Measurements from ENCODE around the gene YWHAQ. TPM values are rescaled to one million over a fixed set of nuclear protein-coding genes. Genes with fewer than 3 reads are reported as not detected.
A peak's percentile ranks its signal among the peaks of the same experiment; 100 is the strongest.

YWHAQ gene
- total RNA-seq, 1 donor from 2014 or later, result 191 TPM

GRCh38 chr2:9631878-9632700, 1.3 kb upstream of the YWHAQ start:
- no peak for DNase-seq
- TF ChIP-seq, protein P1, sequence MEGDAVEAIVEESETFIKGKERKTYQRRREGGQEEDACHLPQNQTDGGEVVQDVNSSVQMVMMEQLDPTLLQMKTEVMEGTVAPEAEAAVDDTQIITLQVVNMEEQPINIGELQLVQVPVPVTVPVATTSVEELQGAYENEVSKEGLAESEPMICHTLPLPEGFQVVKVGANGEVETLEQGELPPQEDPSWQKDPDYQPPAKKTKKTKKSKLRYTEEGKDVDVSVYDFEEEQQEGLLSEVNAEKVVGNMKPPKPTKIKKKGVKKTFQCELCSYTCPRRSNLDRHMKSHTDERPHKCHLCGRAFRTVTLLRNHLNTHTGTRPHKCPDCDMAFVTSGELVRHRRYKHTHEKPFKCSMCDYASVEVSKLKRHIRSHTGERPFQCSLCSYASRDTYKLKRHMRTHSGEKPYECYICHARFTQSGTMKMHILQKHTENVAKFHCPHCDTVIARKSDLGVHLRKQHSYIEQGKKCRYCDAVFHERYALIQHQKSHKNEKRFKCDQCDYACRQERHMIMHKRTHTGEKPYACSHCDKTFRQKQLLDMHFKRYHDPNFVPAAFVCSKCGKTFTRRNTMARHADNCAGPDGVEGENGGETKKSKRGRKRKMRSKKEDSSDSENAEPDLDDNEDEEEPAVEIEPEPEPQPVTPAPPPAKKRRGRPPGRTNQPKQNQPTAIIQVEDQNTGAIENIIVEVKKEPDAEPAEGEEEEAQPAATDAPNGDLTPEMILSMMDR (IDR thresholded peaks at IDR 0.05), result no peak
- ATAC-seq, result no peak
- intact Hi-C loops (cut with DNase I), result no loop called here
- H3K36me3 ChIP-seq, result peaks cover 10% of the 10 kb centered on the region
- H3K4me1 ChIP-seq, result peaks cover 23% of the 10 kb centered on the region
- no peaks in the 10 kb centered on the region for H3K27me3 ChIP-seq
- H3K4me3 ChIP-seq, result no peak overlapping the region
- no peaks in the 10 kb centered on the region for H3K9me3 ChIP-seq
- no peak overlapping the region for H3K27ac ChIP-seq

GRCh38 chr2:9631553-9631819, 689 bp upstream of the YWHAQ start:
- Histone ChIP-seq H3K9me3 (no peaks in the 10 kb centered on the region), H3K27me3 (no peaks in the 10 kb centered on the region), H3K27ac (peak overlapping the region; percentile 63), H3K4me3 (peak overlapping the region; percentile 92), H3K36me3 (peaks cover 11% of the 10 kb centered on the region), H3K4me1 (peaks cover 29% of the 10 kb centered on the region)
- no peak for ATAC-seq
- intact Hi-C loops (cut with DNase I), result no loop called here
- DNase-seq, result no peak
- TF ChIP-seq, protein P1 (IDR thresholded peaks at IDR 0.05), result no peak

GRCh38 chr2:9630117-9630735, 571 bp downstream of the YWHAQ start:
- ATAC-seq (peak; percentile 66), DNase-seq (peak; percentile 91)
- Histone ChIP-seq H3K27ac (peak overlapping the region; percentile 94), H3K4me3 (peak overlapping the region; percentile 92), H3K27me3 (no peaks in the 10 kb centered on the region), H3K9me3 (no peaks in the 10 kb centered on the region), H3K36me3 (peaks cover 11% of the 10 kb centered on the region), H3K4me1 (peaks cover 35% of the 10 kb centered on the region)
- TF ChIP-seq, protein P1 (IDR thresholded peaks at IDR 0.05), result no peak
- intact Hi-C loops (cut with DNase I), result no loop called here

DNA sequence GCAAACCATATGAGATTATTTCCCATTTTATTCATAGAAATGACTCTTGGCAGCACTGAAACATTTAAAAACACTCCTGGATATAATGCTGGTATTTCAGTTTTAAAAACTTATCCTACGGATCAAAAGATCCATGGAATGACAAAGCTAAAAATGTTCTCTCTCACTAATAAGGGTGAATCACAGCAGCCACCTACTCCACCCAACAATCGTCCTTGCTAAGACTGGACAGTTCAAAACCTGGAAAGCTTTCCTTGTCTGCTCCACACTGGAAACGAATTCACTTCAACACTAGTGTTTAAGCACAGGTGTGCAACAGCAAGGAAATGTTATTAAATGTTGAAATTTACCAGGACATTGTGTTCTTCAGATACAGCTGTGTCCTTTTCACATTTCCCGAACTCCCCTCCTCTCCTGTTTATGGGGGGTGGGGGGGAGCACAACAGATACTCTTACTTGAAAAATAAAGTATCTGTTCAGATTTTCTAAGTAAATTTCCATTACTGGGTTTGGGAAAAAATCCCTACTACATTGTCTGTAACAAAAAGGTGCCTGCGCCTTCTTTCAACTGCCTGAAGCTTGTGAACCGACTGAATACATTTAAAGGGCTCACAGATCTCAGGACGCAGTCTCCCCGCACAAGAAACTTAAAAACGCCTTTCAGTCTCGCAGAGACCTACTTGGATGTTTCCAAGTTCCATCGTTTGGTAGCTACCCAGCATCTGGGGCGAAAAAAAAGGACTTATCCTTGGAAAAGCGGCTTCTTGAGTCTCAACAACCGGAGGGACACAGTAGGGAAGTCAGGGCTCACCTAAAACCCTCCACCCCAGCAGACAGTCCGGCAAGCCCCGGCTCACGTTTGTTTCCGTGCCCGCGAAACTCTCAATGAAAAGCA, 1.3 kb downstream of the YWHAQ start:
- peaks cover 11% of the 10 kb centered on the region for H3K36me3 ChIP-seq
- ATAC-seq, result no peak
- no peaks in the 10 kb centered on the region for H3K9me3 ChIP-seq
- intact Hi-C loops (cut with DNase I), result no loop called here
- no peak for DNase-seq
- H3K4me3 ChIP-seq, result peak overlapping the region; percentile 92
- H3K27ac ChIP-seq, result peak overlapping the region; percentile 94
- peaks cover 35% of the 10 kb centered on the region for H3K4me1 ChIP-seq
- no peaks in the 10 kb centered on the region for H3K27me3 ChIP-seq
- TF ChIP-seq, protein P1 (IDR thresholded peaks at IDR 0.05), result no peak

- peaks cover 35% of the 10 kb centered on the region for H3K4me1 ChIP-seq
- intact Hi-C loops (cut with DNase I), result no loop called here
- no peaks in the 10 kb centered on the region for H3K9me3 ChIP-seq
- H3K4me3 ChIP-seq, result no peak overlapping the region
- ATAC-seq (no peak), DNase-seq (no peak)
- peaks cover 23% of the 10 kb centered on the region for H3K36me3 ChIP-seq
- TF ChIP-seq, protein P1 (IDR thresholded peaks at IDR 0.05), result no peak
- H3K27me3 ChIP-seq, result no peaks in the 10 kb centered on the region
- peak overlapping the region; percentile 12 for H3K27ac ChIP-seq
These were observed 3.5 kb downstream of the YWHAQ start for GRCh38 chr2:9627310-9627709.

Measured in upper lobe of right lung (tissue), 1 donor.